ENCODE measurements around the gene PRCC.

DNA sequence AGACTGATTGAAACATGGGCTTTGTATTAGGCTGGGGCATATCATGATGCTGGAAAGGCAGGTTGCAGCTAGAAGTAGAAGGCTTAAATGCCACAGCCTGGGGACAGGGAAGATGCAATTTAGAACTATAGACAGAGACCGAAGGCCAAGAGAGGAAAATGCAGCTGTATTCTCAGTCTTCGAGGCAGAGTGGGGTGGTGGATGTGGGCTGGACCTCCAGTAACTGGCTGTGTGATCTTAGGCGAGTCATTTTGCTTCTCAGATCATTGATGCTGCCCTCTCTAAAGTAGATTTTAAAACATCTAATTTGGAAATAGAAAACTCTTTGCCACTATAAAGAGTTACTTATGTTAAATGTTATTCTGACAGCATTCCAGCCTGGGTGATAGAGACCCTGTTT is 67.0 kb downstream of the PRCC start:
- TF ChIP-seq SUZ12 (IDR thresholded peaks at IDR 0.05; ENCODE audit: low read depth, low read length) = no peak
- TF ChIP-seq ZNF468 (CRISPR knock-in tag; IDR thresholded peaks at IDR 0.05) = no peak
- TF ChIP-seq, protein P1, sequence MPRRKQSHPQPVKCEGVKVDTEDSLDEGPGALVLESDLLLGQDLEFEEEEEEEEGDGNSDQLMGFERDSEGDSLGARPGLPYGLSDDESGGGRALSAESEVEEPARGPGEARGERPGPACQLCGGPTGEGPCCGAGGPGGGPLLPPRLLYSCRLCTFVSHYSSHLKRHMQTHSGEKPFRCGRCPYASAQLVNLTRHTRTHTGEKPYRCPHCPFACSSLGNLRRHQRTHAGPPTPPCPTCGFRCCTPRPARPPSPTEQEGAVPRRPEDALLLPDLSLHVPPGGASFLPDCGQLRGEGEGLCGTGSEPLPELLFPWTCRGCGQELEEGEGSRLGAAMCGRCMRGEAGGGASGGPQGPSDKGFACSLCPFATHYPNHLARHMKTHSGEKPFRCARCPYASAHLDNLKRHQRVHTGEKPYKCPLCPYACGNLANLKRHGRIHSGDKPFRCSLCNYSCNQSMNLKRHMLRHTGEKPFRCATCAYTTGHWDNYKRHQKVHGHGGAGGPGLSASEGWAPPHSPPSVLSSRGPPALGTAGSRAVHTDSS (CRISPR knock-in tag; conservative IDR thresholded peaks at IDR 0.05) = no peak
- TF ChIP-seq JUNB (CRISPR knock-in tag; IDR thresholded peaks at IDR 0.05; ENCODE audit: borderline replicate concordance) = no peak
- TF ChIP-seq, protein P2, sequence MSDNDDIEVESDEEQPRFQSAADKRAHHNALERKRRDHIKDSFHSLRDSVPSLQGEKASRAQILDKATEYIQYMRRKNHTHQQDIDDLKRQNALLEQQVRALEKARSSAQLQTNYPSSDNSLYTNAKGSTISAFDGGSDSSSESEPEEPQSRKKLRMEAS (IDR thresholded peaks at IDR 0.05) = no peak
